ENCODE measurements around the gene FAM180B.

FAM180B gene

DNA sequence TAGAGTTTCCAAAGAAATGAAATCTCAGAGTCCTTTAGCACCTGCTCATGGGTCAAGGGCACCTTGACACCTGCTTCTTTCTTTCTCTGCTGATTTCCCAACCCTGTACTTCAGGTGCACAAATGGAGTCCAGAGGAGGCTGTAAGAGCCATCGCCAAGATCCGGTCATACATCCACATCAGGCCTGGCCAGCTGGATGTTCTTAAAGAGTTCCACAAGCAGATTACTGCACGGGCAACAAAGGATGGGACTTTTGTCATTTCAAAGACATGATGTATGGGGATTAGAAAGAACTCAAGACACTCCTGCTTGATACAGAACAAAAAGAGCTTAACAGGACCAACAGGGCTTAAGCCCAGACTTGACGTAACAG lies 15.1 kb upstream of the FAM180B start:
- DNase-seq (ENCODE audit: extremely low read depth, low read depth) = no peak

DNA sequence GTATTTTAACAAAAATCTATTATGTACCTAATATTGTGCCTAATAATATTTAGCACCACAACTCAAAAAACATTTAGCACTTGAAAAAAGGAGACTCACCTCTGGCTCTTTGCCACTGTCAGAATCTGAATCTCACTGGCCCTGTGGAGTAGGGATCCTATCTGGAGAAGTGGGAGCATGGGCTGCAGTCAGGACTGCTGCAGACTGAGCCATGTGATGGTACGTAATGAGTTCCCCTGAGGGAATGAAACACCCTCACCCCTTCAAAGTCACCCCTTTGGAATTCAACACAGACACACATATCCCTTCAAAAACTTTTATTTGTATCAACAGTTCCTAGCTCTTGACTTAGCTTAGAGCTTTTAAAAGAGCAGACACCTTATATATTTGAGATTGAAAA lies 14.6 kb upstream of the FAM180B start:
- DNase-seq (ENCODE audit: extremely low read depth, low read depth) = no peak
- TF ChIP-seq, protein P1, sequence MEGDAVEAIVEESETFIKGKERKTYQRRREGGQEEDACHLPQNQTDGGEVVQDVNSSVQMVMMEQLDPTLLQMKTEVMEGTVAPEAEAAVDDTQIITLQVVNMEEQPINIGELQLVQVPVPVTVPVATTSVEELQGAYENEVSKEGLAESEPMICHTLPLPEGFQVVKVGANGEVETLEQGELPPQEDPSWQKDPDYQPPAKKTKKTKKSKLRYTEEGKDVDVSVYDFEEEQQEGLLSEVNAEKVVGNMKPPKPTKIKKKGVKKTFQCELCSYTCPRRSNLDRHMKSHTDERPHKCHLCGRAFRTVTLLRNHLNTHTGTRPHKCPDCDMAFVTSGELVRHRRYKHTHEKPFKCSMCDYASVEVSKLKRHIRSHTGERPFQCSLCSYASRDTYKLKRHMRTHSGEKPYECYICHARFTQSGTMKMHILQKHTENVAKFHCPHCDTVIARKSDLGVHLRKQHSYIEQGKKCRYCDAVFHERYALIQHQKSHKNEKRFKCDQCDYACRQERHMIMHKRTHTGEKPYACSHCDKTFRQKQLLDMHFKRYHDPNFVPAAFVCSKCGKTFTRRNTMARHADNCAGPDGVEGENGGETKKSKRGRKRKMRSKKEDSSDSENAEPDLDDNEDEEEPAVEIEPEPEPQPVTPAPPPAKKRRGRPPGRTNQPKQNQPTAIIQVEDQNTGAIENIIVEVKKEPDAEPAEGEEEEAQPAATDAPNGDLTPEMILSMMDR (IDR thresholded peaks at IDR 0.05; ENCODE audit: low read depth, low read length) = no peak

More for the DNA sequence above, 15.1 kb upstream of the FAM180B start:
- TF ChIP-seq, protein P1 (IDR thresholded peaks at IDR 0.05; ENCODE audit: low read depth, low read length) = no peak

DNA sequence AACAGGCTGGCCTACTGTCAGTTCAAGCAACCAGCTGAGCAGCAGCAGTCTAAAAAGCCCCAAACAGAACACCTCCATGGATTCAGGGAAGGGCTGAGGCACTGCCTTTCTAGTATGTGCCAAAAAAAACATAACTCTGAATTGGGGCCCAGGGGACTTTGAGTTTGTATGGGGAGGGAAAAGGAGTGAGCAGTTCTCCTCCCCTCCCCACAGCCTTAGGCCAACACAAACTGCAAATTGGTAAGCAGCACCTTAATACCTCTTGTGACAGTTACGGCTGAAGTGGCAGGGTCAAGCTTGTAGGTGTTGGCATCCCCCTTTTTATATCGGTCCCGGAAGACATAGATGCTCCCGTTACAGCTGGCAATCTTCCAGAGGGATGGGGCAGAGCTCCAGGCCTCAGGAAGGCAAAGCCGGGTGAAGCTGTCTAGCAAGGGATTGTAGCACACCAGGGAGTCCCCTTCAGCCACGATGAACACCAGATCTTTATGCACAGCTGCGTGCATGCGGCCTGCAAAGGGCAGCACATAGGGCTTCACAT lies 13.7 kb upstream of the FAM180B start:
- TF ChIP-seq, protein P1 (IDR thresholded peaks at IDR 0.05; ENCODE audit: low read depth, low read length) = no peak
- DNase-seq (ENCODE audit: extremely low read depth, low read depth) = no peak

DNA sequence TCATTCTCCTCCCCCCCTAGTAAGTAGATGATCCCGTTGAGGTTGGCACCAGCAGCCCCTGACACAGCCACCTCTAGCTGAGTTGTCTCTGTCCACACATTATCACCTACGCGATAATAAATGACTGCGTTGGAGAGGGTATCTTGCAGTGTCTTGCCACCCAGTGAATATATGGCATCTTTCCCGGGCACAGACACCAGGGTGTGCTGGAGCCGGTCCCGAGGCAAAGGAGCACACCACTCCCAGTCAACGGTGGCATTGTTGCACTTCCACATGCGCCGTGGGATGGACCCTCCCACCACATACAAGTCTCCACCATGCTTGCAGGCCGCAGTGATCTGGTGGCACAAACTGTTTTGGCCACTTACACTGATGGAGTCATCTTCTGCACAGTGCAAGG lies 13.2 kb upstream of the FAM180B start:
- DNase-seq (ENCODE audit: extremely low read depth, low read depth) = no peak
- TF ChIP-seq, protein P1 (IDR thresholded peaks at IDR 0.05; ENCODE audit: low read depth, low read length) = no peak

DNA sequence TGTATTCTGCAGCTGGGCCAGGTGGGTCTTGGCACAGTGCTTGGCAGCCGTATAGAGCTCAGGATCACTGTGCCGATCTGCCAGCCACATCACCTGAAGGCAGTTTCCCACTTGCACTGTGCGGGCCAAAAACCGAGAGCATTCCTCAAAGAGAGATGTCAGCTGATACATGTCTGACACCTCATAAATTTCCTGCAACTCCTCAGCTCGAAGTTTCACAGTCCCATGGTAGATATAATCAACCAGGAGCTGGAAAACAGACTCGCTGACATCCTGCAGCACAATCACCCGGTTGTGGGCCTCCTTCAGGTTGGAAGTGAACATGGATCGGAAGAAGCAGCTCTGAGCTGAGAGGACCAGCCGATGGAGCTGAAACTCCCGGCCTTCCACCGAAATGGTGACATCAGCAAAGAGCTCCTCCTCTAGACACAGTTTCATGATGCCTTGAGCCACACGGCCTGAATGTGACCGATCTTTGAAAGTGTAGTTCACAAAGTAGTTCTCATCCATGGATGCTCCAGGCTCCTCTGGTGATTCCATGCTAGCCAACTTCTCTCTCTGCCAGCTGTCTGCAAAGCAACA lies 8.9 kb upstream of the FAM180B start:
- no peak for DNase-seq (ENCODE audit: extremely low read depth, low read depth)
- TF ChIP-seq, protein P1 (IDR thresholded peaks at IDR 0.05; ENCODE audit: low read depth, low read length) = no peak

DNA sequence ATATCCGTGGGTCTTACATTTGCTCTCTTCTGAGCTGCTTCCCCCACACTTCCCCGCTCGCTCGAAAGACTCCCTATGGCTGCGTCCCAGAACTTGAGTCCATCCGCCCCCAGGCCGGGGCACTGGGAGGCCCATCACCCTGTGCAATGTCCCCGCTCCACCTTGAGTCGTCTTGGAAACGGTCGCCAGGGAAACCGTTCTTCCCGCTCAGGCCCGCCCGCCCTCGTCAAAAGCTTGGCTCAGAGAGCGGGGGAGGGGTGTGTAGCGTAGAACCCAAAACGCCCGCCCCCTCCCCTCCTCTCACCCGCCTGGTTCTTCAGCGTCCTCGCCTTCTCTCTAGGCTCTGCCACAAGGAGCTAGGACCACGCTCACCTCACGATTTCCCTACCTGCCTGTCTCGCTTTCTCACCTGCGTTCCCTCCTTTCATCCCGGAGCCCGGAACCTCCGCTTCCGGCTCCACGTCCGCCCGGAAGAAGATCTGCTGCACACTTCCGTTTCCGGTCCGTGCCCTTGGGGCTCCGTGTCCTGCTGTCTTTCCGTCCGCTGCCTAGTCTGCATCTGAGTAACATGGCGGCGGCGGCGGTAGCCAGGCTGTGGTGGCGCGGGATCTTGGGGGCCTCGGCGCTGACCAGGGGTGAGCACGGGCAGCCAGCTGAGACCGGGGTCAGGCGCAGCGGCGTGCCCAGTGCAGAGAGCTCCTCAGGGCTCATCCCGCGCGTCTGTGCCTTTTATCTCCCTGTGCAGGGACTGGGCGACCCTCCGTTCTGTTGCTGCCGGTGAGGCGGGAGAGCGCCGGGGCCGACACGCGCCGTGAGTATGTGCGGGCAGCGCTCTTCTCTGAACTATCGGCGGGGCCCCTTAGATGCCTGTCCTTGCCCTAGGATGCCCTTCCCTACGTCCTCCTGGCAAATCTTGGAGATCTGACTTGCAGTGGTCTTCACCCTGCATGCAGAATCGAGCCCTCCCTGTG lies 7.7 kb upstream of the FAM180B start, which contains the start of the genes KBTBD4 and NDUFS3:
TSS of gene KBTBD4 (minus strand) at position 447 of the 971 bp plus-strand sequence. CDS start at position 428, 19 bp downstream.
TSS of gene NDUFS3 (plus strand) at position 551 of the 971 bp plus-strand sequence. CDS start at position 569, 18 bp downstream.
- TF ChIP-seq, protein P1 (IDR thresholded peaks at IDR 0.05; ENCODE audit: low read depth, low read length) = no peak
- DNase-seq (ENCODE audit: extremely low read depth, low read depth) = peak; percentile 73
